SK-MEL-5 (cell line): ENCODE results near the gene AGGF1. TPM values are rescaled to one million over a fixed set of nuclear protein-coding genes. Genes with fewer than 3 reads are reported as not detected.

Source experiments
- small RNA-seq, 2 experiments: library from RNA; depleted of rRNA; stranded (forward); fragments of <200 nt; gene quantifications; one replicate each; pipeline ENCODE3, GENCODE V24; 2014
- total RNA-seq: library from RNA; depleted of rRNA; stranded (reverse); fragments of >200 nt; shearing (Covaris generic); gene quantifications from 2 replicates; pipeline ENCODE4 v1.2.3, GENCODE V29; 2014; rRNA removed

Gene AGGF1
- total RNA-seq, 1 experiment from 2014 or later: 39.1 TPM

Small RNAs within 50 kb of the gene (small RNA-seq; reads per million reads assigned to genes)
- gene SNORA47: 34.1 to 84.0 reads per million in 2 experiments

Other genes with a start within 250 kb of the AGGF1 start
- gene F2RL1, start 211.4 kb upstream of the AGGF1 start, total RNA-seq: 0.74 and 0.77 TPM in 2 replicates
- not detected in 2 replicates for gene S100Z, start 180.4 kb upstream of the AGGF1 start, total RNA-seq
- gene CRHBP, start 77.4 kb upstream of the AGGF1 start, total RNA-seq: not detected in 2 replicates
- 0.63 and 0.85 TPM in 2 replicates for gene ZBED3, start 56.9 kb downstream of the AGGF1 start, total RNA-seq
- gene PDE8B, start 180.3 kb downstream of the AGGF1 start, total RNA-seq: not detected in 2 replicates